Measurements from ENCODE around the gene STX3. TPM values are rescaled to one million over a fixed set of nuclear protein-coding genes. Genes with fewer than 3 reads are reported as not detected.

STX3 gene
- total RNA-seq, 3 donors from 2014 or later (not counting 1 experiment from before 2014, with no cell fraction given), result 6.8 to 19.1 (median 17.0) TPM

DNA sequence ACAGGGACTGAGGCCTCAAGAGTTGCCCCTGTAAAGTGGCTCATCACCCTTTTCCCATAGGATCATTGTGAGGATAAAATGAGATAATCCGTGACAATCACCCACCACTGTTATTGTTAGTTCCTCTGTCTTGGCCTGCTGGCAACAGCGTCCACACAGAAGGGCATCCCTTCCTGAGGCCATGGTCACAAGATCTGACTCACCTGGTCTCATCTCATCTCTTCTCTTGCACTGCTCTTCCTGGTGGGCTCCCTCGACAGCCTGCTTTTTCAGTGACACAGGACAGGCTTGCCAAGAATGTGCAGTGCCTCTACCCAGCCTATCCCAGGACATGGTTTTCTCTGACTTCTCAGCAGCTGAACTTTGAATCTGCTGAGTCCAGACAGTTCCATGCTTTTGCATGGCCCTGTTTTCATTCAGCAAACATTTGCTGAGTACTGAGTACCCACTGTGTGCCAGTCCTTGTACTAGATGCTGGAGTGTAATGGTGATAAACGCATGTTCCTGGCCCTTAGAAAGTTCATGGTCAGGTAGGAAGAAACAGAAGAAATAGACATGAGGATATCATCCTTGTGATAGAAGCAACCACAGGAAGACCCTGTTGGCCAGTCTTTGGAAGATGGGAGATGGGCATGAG, 3.3 kb downstream of the STX3 start:
- Mint-ChIP-seq H3K27ac (peak overlapping the region in 1 of 2 donors; percentile 27), H3K27me3 (ENCODE audit: low read depth in 2 of 2) (no peaks in the 10 kb centered on the region), H3K4me3 (no peak overlapping the region), H3K4me1 (peaks cover 48 to 57% of the 10 kb centered on the region in 2 donors), H3K9me3 (no peaks in the 10 kb centered on the region), H3K36me3 (no peaks in the 10 kb centered on the region)
- no peak overlapping the region for H3K27ac ChIP-seq (ENCODE audit: low read length)
- no peaks in the 10 kb centered on the region for H3K36me3 ChIP-seq (ENCODE audit: control insufficient read depth, insufficient read depth, low read length)
- no peaks in the 10 kb centered on the region for H3K27me3 ChIP-seq (ENCODE audit: control insufficient read depth, insufficient read depth, low read length)
- H3K4me3 ChIP-seq (ENCODE audit: low read length), result no peak overlapping the region
- WGBS (ENCODE audit: insufficient coverage), result 96% methylated on average over 4 of the region's 4 CpGs
- ATAC-seq (no peak), DNase-seq (no peak)
- peaks cover 27% of the 10 kb centered on the region for H3K4me1 ChIP-seq (ENCODE audit: control insufficient read depth, insufficient read depth, low read length)
- no peak for TF ChIP-seq CTCF (IDR thresholded peaks at IDR 0.05)
- intact Hi-C loops (cut with micrococcal nuclease), result no loop called here
- H3K9me3 ChIP-seq (ENCODE audit: control insufficient read depth, insufficient read depth, low read length), result no peaks in the 10 kb centered on the region

GRCh38 chr11:59759900-59760299, 4.7 kb downstream of the STX3 start:
- H3K27ac Mint-ChIP-seq, result no peak overlapping the region
- H3K36me3 Mint-ChIP-seq, result no peaks in the 10 kb centered on the region
- no peak overlapping the region for H3K4me3 Mint-ChIP-seq
- WGBS (ENCODE audit: insufficient coverage), result 97% methylated on average over 3 of the region's 4 CpGs
- intact Hi-C loops (cut with micrococcal nuclease), result no loop called here
- peaks cover 19% of the 10 kb centered on the region for H3K4me1 ChIP-seq (ENCODE audit: control insufficient read depth, insufficient read depth, low read length)
- TF ChIP-seq CTCF (IDR thresholded peaks at IDR 0.05), result no peak
- H3K9me3 ChIP-seq (ENCODE audit: control insufficient read depth, insufficient read depth, low read length), result no peaks in the 10 kb centered on the region
- no peak overlapping the region for H3K27ac ChIP-seq (ENCODE audit: low read length)
- no peak for ATAC-seq
- no peaks in the 10 kb centered on the region for H3K36me3 ChIP-seq (ENCODE audit: control insufficient read depth, insufficient read depth, low read length)
- DNase-seq, result no peak
- no peak overlapping the region for H3K4me3 ChIP-seq (ENCODE audit: low read length)
- H3K27me3 ChIP-seq (ENCODE audit: control insufficient read depth, insufficient read depth, low read length), result no peaks in the 10 kb centered on the region
- peaks cover 0 to 1% of the 10 kb centered on the region in 2 donors for H3K27me3 Mint-ChIP-seq (ENCODE audit: low read depth in 2 of 2)
- peaks cover 37 to 47% of the 10 kb centered on the region in 2 donors for H3K4me1 Mint-ChIP-seq
- H3K9me3 Mint-ChIP-seq, result no peaks in the 10 kb centered on the region

- Histone ChIP-seq H3K4me3 (ENCODE audit: low read length) (no peak overlapping the region), H3K36me3 (ENCODE audit: control insufficient read depth, insufficient read depth, low read length) (no peaks in the 10 kb centered on the region), H3K27ac (ENCODE audit: low read length) (no peak overlapping the region), H3K27me3 (ENCODE audit: control insufficient read depth, insufficient read depth, low read length) (no peaks in the 10 kb centered on the region), H3K9me3 (ENCODE audit: control insufficient read depth, insufficient read depth, low read length) (no peaks in the 10 kb centered on the region), H3K4me1 (ENCODE audit: control insufficient read depth, insufficient read depth, low read length) (peaks cover 15% of the 10 kb centered on the region)
- ATAC-seq (no peak), DNase-seq (no peak)
- intact Hi-C loops (cut with micrococcal nuclease), result no loop called here
- H3K9me3 Mint-ChIP-seq, result no peaks in the 10 kb centered on the region
- H3K36me3 Mint-ChIP-seq, result no peaks in the 10 kb centered on the region
- H3K4me3 Mint-ChIP-seq, result no peak overlapping the region
- H3K27ac Mint-ChIP-seq, result no peak overlapping the region
- H3K4me1 Mint-ChIP-seq, result peaks cover 35 to 48% of the 10 kb centered on the region in 2 donors
- peaks cover 0 to 5% of the 10 kb centered on the region in 2 donors for H3K27me3 Mint-ChIP-seq (ENCODE audit: low read depth in 2 of 2)
- no peak for TF ChIP-seq CTCF (IDR thresholded peaks at IDR 0.05)
- WGBS (ENCODE audit: insufficient coverage), result 89% methylated on average over 4 of the region's 4 CpGs
Measured at GRCh38 chr11:59760771-59761170, 5.6 kb downstream of the STX3 start.

DNA sequence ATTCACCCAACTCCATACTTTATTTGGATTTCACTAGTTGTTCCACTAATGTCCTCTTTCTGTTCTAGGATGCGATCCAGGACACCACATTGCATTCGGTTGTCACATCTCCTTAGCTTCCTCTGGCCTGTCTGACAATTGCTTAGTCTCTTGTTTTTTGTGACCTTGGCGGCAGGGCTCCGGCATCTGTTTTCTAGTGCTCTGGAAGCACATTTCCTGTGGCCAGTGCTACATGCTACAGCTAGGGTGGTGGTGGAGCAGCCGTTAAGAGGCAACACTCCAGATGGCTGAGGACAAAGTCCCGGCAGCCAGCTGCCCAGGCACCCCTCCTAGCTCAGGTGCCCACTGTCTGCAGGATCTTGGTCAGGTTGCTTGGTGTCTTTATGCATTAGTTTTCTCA, 6.8 kb downstream of the STX3 start:
- Histone ChIP-seq H3K27ac (ENCODE audit: low read length) (no peak overlapping the region), H3K27me3 (ENCODE audit: control insufficient read depth, insufficient read depth, low read length) (no peaks in the 10 kb centered on the region), H3K4me3 (ENCODE audit: low read length) (no peak overlapping the region), H3K4me1 (ENCODE audit: control insufficient read depth, insufficient read depth, low read length) (peaks cover 15% of the 10 kb centered on the region), H3K9me3 (ENCODE audit: control insufficient read depth, insufficient read depth, low read length) (no peaks in the 10 kb centered on the region), H3K36me3 (ENCODE audit: control insufficient read depth, insufficient read depth, low read length) (no peaks in the 10 kb centered on the region)
- Mint-ChIP-seq H3K27ac (no peak overlapping the region), H3K4me3 (no peak overlapping the region), H3K9me3 (no peaks in the 10 kb centered on the region), H3K36me3 (no peaks in the 10 kb centered on the region), H3K4me1 (peaks cover 23 to 41% of the 10 kb centered on the region in 2 donors), H3K27me3 (ENCODE audit: low read depth in 2 of 2) (peaks cover 0 to 5% of the 10 kb centered on the region in 2 donors)
- intact Hi-C loops (cut with micrococcal nuclease), result no loop called here
- 93% methylated on average over 6 of the region's 6 CpGs for WGBS (ENCODE audit: insufficient coverage)
- DNase-seq, result no peak
- no peak for ATAC-seq
- no peak for TF ChIP-seq CTCF (IDR thresholded peaks at IDR 0.05)

Measured in natural killer cell (primary cell).